ENCODE results near the gene BANF2. TPM values are rescaled to one million over a fixed set of nuclear protein-coding genes. Genes with fewer than 3 reads are reported as not detected.

BANF2 gene
- total RNA-seq, 1 donor from 2014 or later: not detected

GRCh38 chr20:17728074-17728473 is 28.3 kb downstream of the BANF2 start:
- Mint-ChIP-seq H3K9me3 (no peaks in the 10 kb centered on the region), H3K27ac (no peak overlapping the region), H3K27me3 (no peaks in the 10 kb centered on the region), H3K4me3 (no peak overlapping the region), H3K4me1 (ENCODE audit: unreplicated experiment) (no peaks in the 10 kb centered on the region), H3K36me3 (no peaks in the 10 kb centered on the region)
- DNase-seq (ENCODE audit: extremely low spot score, unreplicated experiment): no peak
- TF ChIP-seq CTCF (conservative IDR thresholded peaks at IDR 0.05): no peak

GRCh38 chr20:17730071-17730470 is 30.3 kb downstream of the BANF2 start:
- no peaks in the 10 kb centered on the region for H3K9me3 Mint-ChIP-seq
- H3K4me1 Mint-ChIP-seq (ENCODE audit: unreplicated experiment): no peaks in the 10 kb centered on the region
- no peak overlapping the region for H3K4me3 Mint-ChIP-seq
- no peaks in the 10 kb centered on the region for H3K27me3 Mint-ChIP-seq
- DNase-seq (ENCODE audit: extremely low spot score, unreplicated experiment): no peak
- TF ChIP-seq CTCF (conservative IDR thresholded peaks at IDR 0.05): no peak
- H3K27ac Mint-ChIP-seq: no peak overlapping the region
- H3K36me3 Mint-ChIP-seq: no peaks in the 10 kb centered on the region

DNA sequence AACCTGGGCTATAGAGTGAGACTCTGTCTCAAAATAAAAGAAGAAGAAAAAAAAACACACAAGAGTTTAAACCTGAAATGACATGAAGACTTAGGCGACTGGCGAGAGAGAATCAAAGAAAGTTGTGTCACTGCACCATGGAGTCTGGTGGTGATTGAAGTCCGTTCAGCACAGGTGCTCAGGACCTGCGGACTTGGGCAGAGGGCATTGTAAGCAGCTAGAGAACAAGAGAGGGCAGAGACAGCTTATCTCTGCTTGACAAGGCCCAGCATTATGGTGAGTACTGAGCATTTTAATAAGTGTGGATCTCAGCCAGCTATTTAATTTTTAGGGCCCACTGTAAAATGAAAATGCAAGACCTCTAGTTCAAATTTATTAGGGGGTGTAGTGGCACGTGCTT is 31.5 kb downstream of the BANF2 start:
- no peak for DNase-seq (ENCODE audit: extremely low spot score, unreplicated experiment)
- TF ChIP-seq CTCF (conservative IDR thresholded peaks at IDR 0.05): no peak
- Mint-ChIP-seq H3K27ac (no peak overlapping the region), H3K36me3 (no peaks in the 10 kb centered on the region), H3K9me3 (no peaks in the 10 kb centered on the region), H3K4me3 (no peak overlapping the region), H3K27me3 (no peaks in the 10 kb centered on the region), H3K4me1 (ENCODE audit: unreplicated experiment) (peaks cover 4% of the 10 kb centered on the region)

GRCh38 chr20:17732907-17733521 is 33.2 kb downstream of the BANF2 start:
- DNase-seq (ENCODE audit: extremely low spot score, unreplicated experiment): no peak
- Mint-ChIP-seq H3K36me3 (no peaks in the 10 kb centered on the region), H3K4me1 (ENCODE audit: unreplicated experiment) (peaks cover 4% of the 10 kb centered on the region), H3K4me3 (no peak overlapping the region), H3K27me3 (no peaks in the 10 kb centered on the region), H3K9me3 (no peaks in the 10 kb centered on the region), H3K27ac (no peak overlapping the region)
- no peak for TF ChIP-seq CTCF (conservative IDR thresholded peaks at IDR 0.05)

GRCh38 chr20:17733767-17734304 is 34.1 kb downstream of the BANF2 start:
- no peak overlapping the region for H3K27ac Mint-ChIP-seq
- no peak overlapping the region for H3K4me3 Mint-ChIP-seq
- peaks cover 4% of the 10 kb centered on the region for H3K4me1 Mint-ChIP-seq (ENCODE audit: unreplicated experiment)
- H3K36me3 Mint-ChIP-seq: no peaks in the 10 kb centered on the region
- H3K9me3 Mint-ChIP-seq: no peaks in the 10 kb centered on the region
- no peak for TF ChIP-seq CTCF (conservative IDR thresholded peaks at IDR 0.05)
- DNase-seq (ENCODE audit: extremely low spot score, unreplicated experiment): no peak
- H3K27me3 Mint-ChIP-seq: no peaks in the 10 kb centered on the region

Measured in type B pancreatic cell (in vitro differentiated cells).